HCT116 (cell line): ENCODE data around the gene COPG2.

Experiments used
- ATF3 ChIP-seq: IDR thresholded peaks from 2 replicates; pipeline ENCODE4 v1.6.1; 2012
- CEBPB ChIP-seq: IDR thresholded peaks from 2 replicates; pipeline ENCODE4 v1.6.1; 2012; ENCODE audit warnings: low read depth
- CTCF ChIP-seq, 3 experiments: fragments of 200-600 bp in 1 of 3; sonication (generic) in 1 of 3; IDR thresholded peaks in 2 of 3; conservative IDR thresholded peaks in 1 of 3; 2 replicates each; pipeline ENCODE4 v1.5.1; 2012 to 2017; ENCODE audit warnings: low read depth in 2 of 3, low read length in 2 of 3, antibody characterized with exemption in 1 of 3, borderline replicate concordance in 1 of 3, control low read depth in 1 of 3, mild to moderate bottlenecking in 1 of 3, mixed read lengths in 1 of 3, mixed run types in 1 of 3, moderate library complexity in 1 of 3; ENCODE audit not compliant: insufficient read depth in 1 of 3
- ELF1 ChIP-seq: IDR thresholded peaks from 2 replicates; pipeline ENCODE4 v1.6.1; 2012; ENCODE audit warnings: low read depth, borderline replicate concordance
- EZH2 ChIP-seq: fragments of 200-600 bp; sonication (generic); IDR thresholded peaks from 2 replicates; pipeline ENCODE4 v1.6.1; 2017; ENCODE audit warnings: antibody characterized with exemption, mixed run types
- EZH2phosphoT487 ChIP-seq: fragments of 200-600 bp; IDR thresholded peaks from 2 replicates; pipeline ENCODE4 v1.6.1; 2018; ENCODE audit warnings: antibody characterized with exemption, borderline replicate concordance
- FOSL1 ChIP-seq: IDR thresholded peaks from 2 replicates; pipeline ENCODE4 v1.6.1; 2012; ENCODE audit warnings: low read depth
- JUND ChIP-seq: IDR thresholded peaks from 2 replicates; pipeline ENCODE4 v1.6.1; 2012
- POLR2A ChIP-seq: IDR thresholded peaks from 2 replicates; pipeline ENCODE4 v1.7.0; 2011; ENCODE audit warnings: borderline replicate concordance; ENCODE audit not compliant: insufficient read depth, insufficient read length; ENCODE audit errors: extremely low read depth
- POLR2AphosphoS5 ChIP-seq: IDR thresholded peaks from 2 replicates; pipeline ENCODE4 v1.6.1; 2011; ENCODE audit warnings: mild to moderate bottlenecking, low read depth, low read length, moderate library complexity
- SIN3A ChIP-seq: IDR thresholded peaks from 2 replicates; pipeline ENCODE4 v1.6.1; 2012; ENCODE audit warnings: low read depth
- SRF ChIP-seq: IDR thresholded peaks from 2 replicates; pipeline ENCODE4 v1.6.1; 2012; ENCODE audit warnings: low read depth
- TF ChIP-seq, protein P1 (sequence below): IDR thresholded peaks from 2 replicates; pipeline ENCODE4 v1.6.1; 2012; ENCODE audit warnings: low read depth
- TF ChIP-seq, protein P2 (sequence below): IDR thresholded peaks from 2 replicates; pipeline ENCODE4 v1.6.1; 2012

GRCh38 chr7:130667593-130668257 is 823 bp downstream of the COPG2 start:
- no peak for TF ChIP-seq CTCF (IDR thresholded peaks at IDR 0.05 in 2 of 3, conservative IDR thresholded peaks at IDR 0.05 in 1 of 3; ENCODE audit: borderline replicate concordance in 1 of 3, insufficient read depth in 1 of 3, low read depth in 2 of 3, low read length in 2 of 3)
- no peak for TF ChIP-seq SRF
- TF ChIP-seq, protein P1, sequence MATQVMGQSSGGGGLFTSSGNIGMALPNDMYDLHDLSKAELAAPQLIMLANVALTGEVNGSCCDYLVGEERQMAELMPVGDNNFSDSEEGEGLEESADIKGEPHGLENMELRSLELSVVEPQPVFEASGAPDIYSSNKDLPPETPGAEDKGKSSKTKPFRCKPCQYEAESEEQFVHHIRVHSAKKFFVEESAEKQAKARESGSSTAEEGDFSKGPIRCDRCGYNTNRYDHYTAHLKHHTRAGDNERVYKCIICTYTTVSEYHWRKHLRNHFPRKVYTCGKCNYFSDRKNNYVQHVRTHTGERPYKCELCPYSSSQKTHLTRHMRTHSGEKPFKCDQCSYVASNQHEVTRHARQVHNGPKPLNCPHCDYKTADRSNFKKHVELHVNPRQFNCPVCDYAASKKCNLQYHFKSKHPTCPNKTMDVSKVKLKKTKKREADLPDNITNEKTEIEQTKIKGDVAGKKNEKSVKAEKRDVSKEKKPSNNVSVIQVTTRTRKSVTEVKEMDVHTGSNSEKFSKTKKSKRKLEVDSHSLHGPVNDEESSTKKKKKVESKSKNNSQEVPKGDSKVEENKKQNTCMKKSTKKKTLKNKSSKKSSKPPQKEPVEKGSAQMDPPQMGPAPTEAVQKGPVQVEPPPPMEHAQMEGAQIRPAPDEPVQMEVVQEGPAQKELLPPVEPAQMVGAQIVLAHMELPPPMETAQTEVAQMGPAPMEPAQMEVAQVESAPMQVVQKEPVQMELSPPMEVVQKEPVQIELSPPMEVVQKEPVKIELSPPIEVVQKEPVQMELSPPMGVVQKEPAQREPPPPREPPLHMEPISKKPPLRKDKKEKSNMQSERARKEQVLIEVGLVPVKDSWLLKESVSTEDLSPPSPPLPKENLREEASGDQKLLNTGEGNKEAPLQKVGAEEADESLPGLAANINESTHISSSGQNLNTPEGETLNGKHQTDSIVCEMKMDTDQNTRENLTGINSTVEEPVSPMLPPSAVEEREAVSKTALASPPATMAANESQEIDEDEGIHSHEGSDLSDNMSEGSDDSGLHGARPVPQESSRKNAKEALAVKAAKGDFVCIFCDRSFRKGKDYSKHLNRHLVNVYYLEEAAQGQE: no peak
- TF ChIP-seq EZH2: no peak
- no peak for TF ChIP-seq ATF3
- TF ChIP-seq POLR2AphosphoS5: no peak
- TF ChIP-seq EZH2phosphoT487: no peak
- TF ChIP-seq SIN3A: no peak
- TF ChIP-seq CEBPB: no peak
- TF ChIP-seq JUND: no peak
- TF ChIP-seq, protein P2, sequence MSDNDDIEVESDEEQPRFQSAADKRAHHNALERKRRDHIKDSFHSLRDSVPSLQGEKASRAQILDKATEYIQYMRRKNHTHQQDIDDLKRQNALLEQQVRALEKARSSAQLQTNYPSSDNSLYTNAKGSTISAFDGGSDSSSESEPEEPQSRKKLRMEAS: no peak
- TF ChIP-seq POLR2A: no peak
- no peak for TF ChIP-seq FOSL1
- no peak for TF ChIP-seq ELF1
